Right atrium auricular region (tissue), 2 donors: ENCODE data around the gene ELFN1. TPM values are rescaled to one million over a fixed set of nuclear protein-coding genes. Genes with fewer than 3 reads are reported as not detected.

Source experiments
- DNase-seq: peaks from one replicate; pipeline ENCODE4 v3.0.0-alpha.2; 2019; ENCODE audit warnings: low spot score
- H3K27ac ChIP-seq, 2 donors: fragments of 200-600 bp; sonication (generic); 1 replicate in 1 of 2; 2 replicates in 1 of 2; pipeline ENCODE4 v1.5.1; 2016 to 2019
- H3K27me3 ChIP-seq, 2 donors: fragments of 200-600 bp; sonication (generic); one replicate each; pipeline versions ENCODE4 v1.5.1 to v1.6.0; 2017 to 2019
- H3K36me3 ChIP-seq: fragments of 200-600 bp; sonication (generic); one replicate; pipeline ENCODE4 v1.5.1; 2016
- H3K4me1 ChIP-seq, 2 donors: fragments of 200-600 bp; sonication (generic); one replicate each; pipeline versions ENCODE4 v1.5.1 to v1.6.0; 2017 to 2019
- H3K4me3 ChIP-seq, 2 donors: fragments of 200-600 bp; sonication (generic); 1 replicate in 1 of 2; 2 replicates in 1 of 2; pipeline ENCODE4 v1.5.1; 2017 to 2019; ENCODE audit warnings: mild to moderate bottlenecking in 1 of 2, moderate library complexity in 1 of 2
- H3K9me3 ChIP-seq, 2 donors: fragments of 200-600 bp; sonication (generic); one replicate each; pipeline ENCODE4 v1.5.1; 2019
- total RNA-seq, 2 donors: library from RNA; depleted of rRNA; stranded (reverse); fragments of >200 nt; gene quantifications; one replicate each; pipeline ENCODE4 v1.1.0, GENCODE V29; 2016
- TF ChIP-seq, protein P1 (sequence below), 2 donors: fragments of 200-600 bp; sonication (generic); IDR thresholded peaks; one replicate each; pipeline ENCODE4 v1.5.1; 2019; ENCODE audit warnings: antibody characterized with exemption in 2 of 2

The ELFN1 gene
- total RNA-seq, 2 donors from 2014 or later = 6.5 to 15.3 TPM

DNA sequence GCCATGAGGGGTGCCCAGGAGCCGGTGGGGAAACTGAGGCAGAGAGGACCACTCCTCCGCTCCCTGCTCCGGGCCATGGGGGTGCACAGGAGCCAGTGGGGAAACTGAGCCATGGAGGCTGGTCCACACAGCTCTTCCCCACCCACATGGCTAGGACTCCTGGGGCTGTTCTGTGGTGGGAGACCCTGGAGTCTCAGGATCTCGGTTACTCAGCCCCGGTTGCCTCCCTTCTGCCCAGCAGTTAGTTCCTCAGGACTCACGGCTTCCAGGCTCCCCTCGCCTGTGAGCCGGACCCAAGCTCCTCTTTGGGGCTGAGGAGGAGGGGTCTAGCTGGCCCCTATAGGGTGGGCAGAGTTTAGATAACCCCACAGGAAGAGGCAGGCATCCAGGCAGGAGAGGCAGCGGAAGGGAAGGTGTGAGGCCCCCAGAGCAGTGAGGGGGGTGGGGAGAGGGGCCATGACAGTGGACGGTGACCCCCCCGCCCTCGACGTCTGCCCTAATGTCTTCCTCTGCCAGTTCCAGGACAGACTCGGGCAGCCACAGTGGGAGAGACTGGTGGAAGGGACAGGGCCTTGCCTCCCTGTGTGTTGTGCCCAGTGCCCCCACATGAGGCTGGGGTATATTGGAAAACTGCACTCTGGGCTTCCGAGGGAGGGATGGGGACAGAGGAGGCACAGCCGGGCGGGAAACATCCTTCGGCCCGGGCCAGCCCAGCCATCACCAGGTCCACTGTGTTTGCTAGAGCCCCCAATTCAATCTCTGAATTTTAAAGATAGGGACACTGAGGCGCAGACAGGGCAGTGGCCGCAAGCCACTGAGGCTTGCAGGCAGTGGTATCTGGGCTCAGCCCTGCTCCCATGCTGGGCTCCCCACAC lies 4.3 kb downstream of the ELFN1 start:
- no peak for DNase-seq

DNA sequence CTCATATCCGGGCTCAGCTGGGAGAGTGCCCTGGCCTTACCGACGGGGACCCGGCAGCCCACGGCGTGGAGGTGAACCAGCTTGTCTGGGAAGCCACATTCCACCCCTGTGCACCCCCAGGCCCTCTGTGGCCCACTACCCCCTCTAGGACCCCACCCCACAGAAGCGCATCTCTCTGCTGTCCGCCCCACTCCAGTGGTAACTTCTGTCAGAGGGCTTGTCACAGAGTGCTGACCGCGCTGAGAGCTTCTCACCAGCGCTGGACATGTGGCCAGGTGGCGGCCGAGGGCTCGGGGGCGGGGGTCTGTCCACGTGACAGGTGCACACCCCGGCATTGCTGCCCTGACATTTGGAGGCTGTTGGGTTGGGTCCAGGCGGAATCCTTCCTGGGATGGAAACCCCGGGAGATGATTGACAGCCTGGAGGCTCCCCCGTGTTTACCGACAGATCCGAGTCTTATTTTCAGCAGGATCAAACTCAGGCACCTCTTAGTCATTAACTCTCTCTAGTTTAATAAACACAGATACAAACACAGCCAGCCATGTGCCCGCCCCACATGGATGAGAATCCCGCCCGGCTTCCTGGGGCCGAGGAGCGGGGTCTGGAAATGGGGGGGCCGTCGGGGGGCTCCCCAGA lies 5.1 kb downstream of the ELFN1 start:
- TF ChIP-seq, protein P1, sequence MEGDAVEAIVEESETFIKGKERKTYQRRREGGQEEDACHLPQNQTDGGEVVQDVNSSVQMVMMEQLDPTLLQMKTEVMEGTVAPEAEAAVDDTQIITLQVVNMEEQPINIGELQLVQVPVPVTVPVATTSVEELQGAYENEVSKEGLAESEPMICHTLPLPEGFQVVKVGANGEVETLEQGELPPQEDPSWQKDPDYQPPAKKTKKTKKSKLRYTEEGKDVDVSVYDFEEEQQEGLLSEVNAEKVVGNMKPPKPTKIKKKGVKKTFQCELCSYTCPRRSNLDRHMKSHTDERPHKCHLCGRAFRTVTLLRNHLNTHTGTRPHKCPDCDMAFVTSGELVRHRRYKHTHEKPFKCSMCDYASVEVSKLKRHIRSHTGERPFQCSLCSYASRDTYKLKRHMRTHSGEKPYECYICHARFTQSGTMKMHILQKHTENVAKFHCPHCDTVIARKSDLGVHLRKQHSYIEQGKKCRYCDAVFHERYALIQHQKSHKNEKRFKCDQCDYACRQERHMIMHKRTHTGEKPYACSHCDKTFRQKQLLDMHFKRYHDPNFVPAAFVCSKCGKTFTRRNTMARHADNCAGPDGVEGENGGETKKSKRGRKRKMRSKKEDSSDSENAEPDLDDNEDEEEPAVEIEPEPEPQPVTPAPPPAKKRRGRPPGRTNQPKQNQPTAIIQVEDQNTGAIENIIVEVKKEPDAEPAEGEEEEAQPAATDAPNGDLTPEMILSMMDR (IDR thresholded peaks at IDR 0.05) = no peak
- no peaks in the 10 kb centered on the region for H3K36me3 ChIP-seq
- no peak overlapping the region for H3K4me3 ChIP-seq
- peaks cover 0 to 8% of the 10 kb centered on the region in 2 donors for H3K4me1 ChIP-seq
- no peaks in the 10 kb centered on the region for H3K27me3 ChIP-seq
- DNase-seq = no peak
- H3K9me3 ChIP-seq = no peaks in the 10 kb centered on the region
- H3K27ac ChIP-seq = no peak overlapping the region

More for the DNA sequence above, 4.3 kb downstream of the ELFN1 start:
- Histone ChIP-seq H3K27me3 (no peaks in the 10 kb centered on the region), H3K27ac (no peak overlapping the region), H3K4me1 (peaks cover 0 to 16% of the 10 kb centered on the region in 2 donors), H3K9me3 (no peaks in the 10 kb centered on the region), H3K36me3 (no peaks in the 10 kb centered on the region), H3K4me3 (no peak overlapping the region)
- TF ChIP-seq, protein P1 (IDR thresholded peaks at IDR 0.05) = no peak

DNA sequence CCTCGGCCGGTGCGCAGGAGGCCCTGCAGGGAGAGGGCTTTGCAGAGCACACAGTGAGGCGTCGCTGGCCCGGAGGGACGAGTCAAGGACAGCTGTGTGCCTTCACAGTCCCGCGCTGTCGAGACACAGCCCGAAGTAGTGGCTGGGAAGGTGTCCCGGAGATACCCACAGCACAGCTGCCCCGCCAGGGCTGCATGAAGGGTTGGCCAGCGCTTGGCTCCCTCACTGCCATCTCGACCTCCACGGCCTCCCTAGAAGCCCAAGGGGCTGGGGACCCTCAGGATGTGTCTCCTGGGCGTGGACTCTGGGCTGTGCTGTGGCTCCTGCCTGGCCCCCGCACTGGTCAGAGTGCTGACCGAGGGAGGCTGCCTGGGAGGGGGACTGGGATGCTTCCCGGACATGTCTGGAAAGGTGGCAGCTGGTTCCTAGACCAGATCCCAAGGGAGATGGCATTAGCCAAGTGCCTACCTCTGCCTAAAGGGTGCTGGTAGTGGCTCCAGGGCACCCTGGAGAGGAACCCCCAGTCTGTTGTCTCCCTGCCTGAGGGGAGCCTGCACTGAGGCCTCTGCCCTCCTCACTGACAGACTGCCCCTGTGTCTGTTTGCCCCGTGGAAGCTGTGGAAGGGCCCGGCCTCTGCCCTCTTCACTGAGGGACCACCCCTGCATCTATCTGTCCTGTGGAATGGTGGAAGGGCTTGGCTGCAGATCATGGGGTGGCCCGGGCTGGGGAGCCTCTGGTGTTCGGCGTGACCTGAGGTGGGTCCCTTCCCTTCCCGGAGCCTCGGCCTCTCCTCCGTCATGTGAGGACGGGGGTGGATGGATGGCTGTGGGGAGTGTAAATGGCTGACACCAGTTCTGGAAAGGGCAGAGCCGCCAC lies 5.8 kb downstream of the ELFN1 start:
- H3K27me3 ChIP-seq = no peaks in the 10 kb centered on the region
- H3K36me3 ChIP-seq = no peaks in the 10 kb centered on the region
- no peak overlapping the region for H3K4me3 ChIP-seq
- peaks cover 0 to under 1% of the 10 kb centered on the region in 2 donors for H3K4me1 ChIP-seq
- H3K27ac ChIP-seq = no peak overlapping the region
- H3K9me3 ChIP-seq = no peaks in the 10 kb centered on the region
- TF ChIP-seq, protein P1 (IDR thresholded peaks at IDR 0.05) = no peak
- no peak for DNase-seq

DNA sequence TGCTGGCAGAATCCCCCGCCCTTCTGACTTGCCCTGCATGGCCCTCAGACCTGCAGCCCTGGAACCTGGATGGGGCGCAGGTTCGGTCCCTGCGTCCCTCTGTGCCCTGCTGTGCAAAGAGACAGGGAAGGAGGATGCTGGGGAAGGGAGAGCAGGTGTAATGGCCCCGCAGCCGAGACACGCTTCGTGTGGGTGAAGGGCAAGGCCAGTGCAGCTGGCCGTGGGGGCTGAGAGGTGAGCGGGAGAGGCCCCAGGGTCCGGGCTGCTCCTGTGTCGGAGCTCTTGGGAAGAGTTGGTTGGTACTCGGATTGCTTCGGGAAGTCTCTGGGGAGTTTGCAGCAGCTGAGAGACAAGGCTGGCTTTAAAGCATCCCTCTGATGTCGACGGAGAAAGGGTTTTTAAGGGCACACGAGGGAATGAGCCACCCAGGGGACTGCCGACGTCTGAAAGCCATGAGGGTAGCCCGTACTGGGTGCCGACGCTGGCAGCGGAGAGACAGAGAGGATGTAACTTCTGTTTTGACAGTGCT lies 6.5 kb downstream of the ELFN1 start:
- H3K4me3 ChIP-seq = no peak overlapping the region
- H3K27me3 ChIP-seq = no peaks in the 10 kb centered on the region
- H3K27ac ChIP-seq = no peak overlapping the region
- TF ChIP-seq, protein P1 (IDR thresholded peaks at IDR 0.05) = no peak
- no peaks in the 10 kb centered on the region for H3K4me1 ChIP-seq
- H3K36me3 ChIP-seq = no peaks in the 10 kb centered on the region
- no peaks in the 10 kb centered on the region for H3K9me3 ChIP-seq
- DNase-seq = no peak

DNA sequence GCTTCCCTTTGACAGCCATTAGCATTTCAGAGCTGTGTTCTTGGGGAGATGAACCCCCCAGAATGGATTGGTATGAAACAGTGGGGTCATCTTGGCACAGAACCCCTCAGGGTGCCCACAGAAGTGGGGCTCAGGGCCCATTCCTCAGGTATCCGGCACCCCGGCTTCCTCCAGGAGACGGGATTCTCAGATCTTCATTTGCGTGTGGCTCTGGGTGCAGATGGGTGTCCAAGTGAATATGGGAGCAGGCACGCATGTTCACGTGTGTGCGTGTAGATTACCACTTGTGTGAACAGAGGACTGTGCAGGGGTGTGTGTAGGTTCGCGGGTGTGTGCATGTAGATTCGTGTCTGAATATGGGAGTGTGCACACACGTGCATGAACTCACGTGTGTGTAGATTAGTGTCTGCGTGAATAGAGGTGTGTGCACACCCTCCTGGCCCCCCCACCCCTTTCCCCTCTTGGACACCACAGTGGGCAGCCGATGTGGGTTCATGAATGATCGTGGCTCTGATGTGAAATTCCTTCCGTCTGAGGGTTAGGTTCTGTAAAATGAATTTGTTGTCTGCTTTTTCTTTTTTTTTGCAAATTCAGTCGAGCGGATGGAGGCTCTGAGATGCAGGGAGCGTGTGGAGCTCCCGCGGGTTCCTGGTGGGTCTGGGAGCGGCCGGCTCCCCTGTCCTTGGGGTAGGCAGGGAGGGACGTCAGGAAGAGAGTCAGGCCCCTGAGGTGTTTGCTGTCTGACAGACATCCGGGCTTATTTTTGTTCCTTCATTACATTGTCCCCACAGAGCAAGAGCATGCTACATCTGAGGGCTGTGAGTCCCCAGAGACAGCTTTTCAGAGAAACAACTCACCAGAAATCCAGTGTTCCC lies 7.4 kb downstream of the ELFN1 start:
- Histone ChIP-seq H3K4me3 (no peak overlapping the region), H3K36me3 (no peaks in the 10 kb centered on the region), H3K9me3 (peaks cover 0 to under 1% of the 10 kb centered on the region in 2 donors), H3K27me3 (no peaks in the 10 kb centered on the region), H3K27ac (no peak overlapping the region), H3K4me1 (no peaks in the 10 kb centered on the region)
- TF ChIP-seq, protein P1 (IDR thresholded peaks at IDR 0.05) = no peak
- DNase-seq = no peak
